Endothelial cell of umbilical vein (primary cell): ENCODE results near the gene COASY. TPM values are rescaled to one million over a fixed set of nuclear protein-coding genes. Genes with fewer than 3 reads are reported as not detected.

Source experiments
- BruUV-seq: library from RNA; stranded (reverse); fragments of 400-500 nt; replicated peaks from 2 replicates; lab custom pipeline; 2021; lab: Mats Ljungman, UMichigan
- CTCF ChIA-PET: fragments of 300-600, 350-600 bp; sonication (Branson Sonifier 250); formaldehyde crosslinking; loops from one replicate; lab custom pipeline; 2021; ENCODE audit warnings: antibody characterized with exemption, inconsistent platforms; lab: Charles Lee
- POLR2A ChIA-PET: fragments of 300-600, 350-600 bp; sonication (Branson Sonifier 250); formaldehyde crosslinking; loops from one replicate; lab custom pipeline; 2021; ENCODE audit warnings: antibody characterized with exemption, inconsistent platforms; lab: Charles Lee
- DNase-seq: peaks from one replicate; pipeline ENCODE4 v3.0.0-alpha.2; 2011; ENCODE audit warnings: low read depth, low spot score
- FAIRE-seq: peaks from 2 replicates; lab custom pipeline; 2011; peaks lifted over from hg19 to GRCh38; lab: Jason Lieb, UNC
- H2AFZ ChIP-seq: 2 replicates; pipeline ENCODE4 v1.6.0; 2012; ENCODE audit warnings: low read depth, low read length, control low read depth, inconsistent platforms
- H3K27ac ChIP-seq: 2 replicates; pipeline ENCODE4 v1.5.1; 2011; ENCODE audit warnings: low read depth, mild to moderate bottlenecking, control low read depth, low read length, moderate library complexity; ENCODE audit not compliant: insufficient read depth
- H3K27me3 ChIP-seq, 2 experiments: 2 replicates each; pipeline versions ENCODE4 v1.6.0 to v1.6.1; 2011; ENCODE audit warnings: low read length in 2 of 2, mixed read lengths in 1 of 2; ENCODE audit not compliant: control insufficient read depth in 2 of 2, insufficient read depth in 2 of 2
- H3K36me3 ChIP-seq, 2 experiments: 2 replicates in 1 of 2; 3 replicates in 1 of 2; pipeline ENCODE4 v1.5.1; 2011; ENCODE audit warnings: low read length in 2 of 2, mild to moderate bottlenecking in 1 of 2, moderate library complexity in 1 of 2; ENCODE audit not compliant: control insufficient read depth in 2 of 2, insufficient read depth in 2 of 2; ENCODE audit errors: extremely low read depth in 1 of 2
- H3K4me1 ChIP-seq: 3 replicates; pipeline ENCODE4 v1.5.1; 2011; ENCODE audit warnings: mild to moderate bottlenecking, low read length; ENCODE audit not compliant: control insufficient read depth, insufficient read depth; ENCODE audit errors: extremely low read depth
- H3K4me2 ChIP-seq: 2 replicates; pipeline ENCODE4 v1.6.1; 2011; ENCODE audit warnings: low read length, control low read depth, mixed read lengths; ENCODE audit not compliant: insufficient read depth
- H3K4me3 ChIP-seq, 3 experiments: fragments of 200-600 bp in 1 of 3; sonication (generic), shearing (Covaris generic) in 1 of 3; replicated peaks in 1 of 3; 2 replicates each; pipeline ENCODE4 v1.5.1; 2011 to 2016; ENCODE audit warnings: control low read depth in 3 of 3, low read length in 3 of 3, mild to moderate bottlenecking in 2 of 3, inconsistent platforms in 1 of 3, low read depth in 1 of 3, moderate library complexity in 1 of 3; ENCODE audit not compliant: insufficient read depth in 1 of 3
- H3K79me2 ChIP-seq: 2 replicates; pipeline ENCODE4 v1.6.0; 2012; ENCODE audit warnings: low read length, inconsistent platforms; ENCODE audit not compliant: control insufficient read depth, insufficient read depth
- H3K9ac ChIP-seq: replicated peaks from 2 replicates; pipeline ENCODE3; 2011; ENCODE audit warnings: low read length, control low read depth; ENCODE audit not compliant: insufficient read depth; ENCODE audit errors: extremely low read depth
- H3K9me1 ChIP-seq: replicated peaks from 3 replicates; pipeline ENCODE4 v1.6.0; 2011; ENCODE audit warnings: mild to moderate bottlenecking, low read length; ENCODE audit not compliant: control insufficient read depth, insufficient read depth; ENCODE audit errors: extremely low read depth
- H3K9me3 ChIP-seq: replicated peaks from 2 replicates; pipeline ENCODE4 v1.5.1; 2012; ENCODE audit warnings: low read length, inconsistent platforms; ENCODE audit not compliant: control insufficient read depth, insufficient read depth
- H4K20me1 ChIP-seq: replicated peaks from 2 replicates; pipeline ENCODE3; 2011; ENCODE audit warnings: mild to moderate bottlenecking, low read length; ENCODE audit not compliant: control insufficient read depth, insufficient read depth; ENCODE audit errors: extremely low read depth
- CTCF ChIP-seq, 2 donors: IDR thresholded peaks; 1 replicate in 1 of 2; 2 replicates in 1 of 2; pipeline ENCODE4 v1.5.1; 2011; ENCODE audit warnings: low read length in 2 of 2, mild to moderate bottlenecking in 2 of 2, moderate library complexity in 2 of 2, control low read depth in 1 of 2, inconsistent platforms in 1 of 2, low read depth in 1 of 2; ENCODE audit not compliant: insufficient read depth in 1 of 2; ENCODE audit errors: extremely low read depth in 1 of 2
- EZH2 ChIP-seq: IDR thresholded peaks from 2 replicates; pipeline ENCODE4 v1.6.1; 2012; ENCODE audit warnings: borderline replicate concordance, low read depth, mild to moderate bottlenecking, moderate library complexity, low read length, inconsistent platforms; ENCODE audit not compliant: severe bottlenecking
- FOS ChIP-seq: IDR thresholded peaks from 2 replicates; pipeline ENCODE4 v1.6.1; 2011; ENCODE audit warnings: mild to moderate bottlenecking, low read length, moderate library complexity, borderline replicate concordance; ENCODE audit not compliant: insufficient read depth
- GATA2 ChIP-seq: IDR thresholded peaks from 2 replicates; pipeline ENCODE4 v1.7.0; 2011; ENCODE audit warnings: low read depth, mild to moderate bottlenecking, moderate library complexity, mixed read lengths, low read length; ENCODE audit not compliant: insufficient read length, insufficient read depth
- JUN ChIP-seq: IDR thresholded peaks from 2 replicates; pipeline ENCODE4 v1.6.1; 2011; ENCODE audit warnings: borderline replicate concordance, low read depth; ENCODE audit not compliant: insufficient read length, insufficient read depth
- MAX ChIP-seq: IDR thresholded peaks from 2 replicates; pipeline ENCODE4 v1.6.1; 2011; ENCODE audit not compliant: insufficient read depth, insufficient read length
- MYC ChIP-seq: IDR thresholded peaks from one replicate; pipeline ENCODE4 v1.6.1; 2011; ENCODE audit warnings: mild to moderate bottlenecking, low read depth, low read length
- POLR2A ChIP-seq: IDR thresholded peaks from 2 replicates; pipeline ENCODE4 v1.6.1; 2012; ENCODE audit warnings: low read depth, mild to moderate bottlenecking, control low read depth, low read length
- POLR2AphosphoS5 ChIP-seq: IDR thresholded peaks from 2 replicates; pipeline ENCODE4 v1.6.1; 2012; ENCODE audit warnings: low read depth, mild to moderate bottlenecking, control low read depth, low read length, moderate library complexity; ENCODE audit not compliant: insufficient read depth
- dilution Hi-C: fragments of 300-500 bp; cut with MboI; formaldehyde crosslinking; loops from one replicate; pipeline ENCODE4 v1.15.0; 2019; ENCODE audit warnings: low sequenced_read_pairs; ENCODE audit not compliant: extremely low pct_ligation_motif_present
- intact Hi-C: fragments of 100-400 bp; cut with micrococcal nuclease; formaldehyde crosslinking; loops from one replicate; pipeline ENCODE4 v1.10.0; 2022
- polyA plus RNA-seq, 4 experiments: library from polyadenylated mRNA; depleted of rRNA in 3 of 4; stranded (reverse) in 3 of 4; unstranded in 1 of 4; fragments of >200 nt; gene quantifications; 2 replicates each; pipeline versions ENCODE4 v1.2.1 to v1.2.3, GENCODE V29; 2011 to 2012; ENCODE audit warnings: missing spikeins in 1 of 4
- total RNA-seq: library from RNA; stranded (reverse); gene quantifications from 2 replicates; pipeline ENCODE4 v1.2.3, GENCODE V29; 2021

The COASY gene
- total and polyA plus RNA-seq, 2 donors (not counting 3 experiments of a cell fraction or from before 2014, with no cell fraction given) = 39.6 to 69.2 TPM

DNA sequence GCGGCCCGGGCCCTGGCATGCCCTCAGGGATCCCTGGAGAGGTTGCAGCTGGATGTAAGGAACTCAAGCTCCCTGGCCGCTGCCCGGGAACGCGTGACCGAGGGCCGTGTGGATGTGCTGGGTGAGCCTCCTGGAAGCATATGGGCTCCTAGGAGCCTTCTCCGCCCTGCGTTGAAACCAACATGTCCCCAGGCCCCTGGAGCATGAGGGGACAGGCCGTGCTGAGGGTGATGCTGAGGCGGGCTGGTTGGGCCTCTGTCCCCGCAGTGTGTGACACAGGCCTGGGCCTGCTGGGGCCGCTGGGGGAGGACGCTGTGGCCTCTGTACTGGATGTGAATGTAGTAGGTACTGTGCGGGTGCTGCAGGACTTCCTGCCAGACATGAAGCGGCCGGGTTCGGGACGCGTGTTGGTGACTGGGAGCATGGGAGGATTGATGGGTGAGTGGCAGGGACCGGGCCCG is 14.9 kb upstream of the COASY start:
- dilution Hi-C loops (no loop called here), intact Hi-C loops (no loop called here)
- Histone ChIP-seq H3K27ac (no peak overlapping the region), H3K9me1 (no peaks in the 10 kb centered on the region), H3K27me3 (no peaks in the 10 kb centered on the region), H3K4me3 (no peak overlapping the region), H3K9ac (no peak overlapping the region), H2AFZ (no peak overlapping the region), H3K79me2 (no peaks in the 10 kb centered on the region), H3K4me1 (no peaks in the 10 kb centered on the region), H3K4me2 (no peak overlapping the region), H3K9me3 (no peaks in the 10 kb centered on the region), H4K20me1 (no peaks in the 10 kb centered on the region), H3K36me3 (peaks cover 2 to 5% of the 10 kb centered on the region in 2 experiments)
- POLR2A ChIA-PET = no interaction called here
- CTCF ChIA-PET = no interaction called here
- TF ChIP-seq JUN (no peak), POLR2A (no peak), EZH2 (no peak), FOS (no peak), GATA2 (no peak), MAX (no peak), POLR2AphosphoS5 (no peak), CTCF (IDR thresholded peaks at IDR 0.05; ENCODE audit: extremely low read depth in 1 of 2, insufficient read depth in 1 of 2, low read depth in 1 of 2, low read length in 2 of 2) (no peak), MYC (no peak)
- FAIRE-seq (no peak), DNase-seq (no peak)
- BruUV-seq = no TSS peak
